Heart right ventricle (tissue), 16 donors: ENCODE data around the gene WNT7B. TPM values are rescaled to one million over a fixed set of nuclear protein-coding genes. Genes with fewer than 3 reads are reported as not detected.
A peak's percentile ranks its signal among the peaks of the same experiment; 100 is the strongest.

Source experiments
- ATAC-seq, 8 donors: fragments of 200-7000 bp; cut with Tn5 transposase; one replicate each; pipeline ENCODE4 v1.9.1; 2020; ENCODE audit warnings: mild to moderate bottlenecking in 8 of 8, moderate library complexity in 8 of 8, moderate number of reproducible peaks in 1 of 8
- DNase-seq, 2 donors: peaks; one replicate each; pipeline ENCODE4 v3.0.0-alpha.2; 2020
- H3K27ac ChIP-seq, 10 donors: fragments of 200-600 bp; sonication (generic) in 2 of 10; one replicate each; pipeline versions ENCODE4 v1.5.0 to v1.8.0; 2020 to 2022; ENCODE audit warnings: mild to moderate bottlenecking in 3 of 10
- H3K27me3 ChIP-seq, 7 donors: fragments of 200-600 bp; one replicate each; pipeline ENCODE4 v1.8.0; 2021 to 2022; ENCODE audit warnings: mild to moderate bottlenecking in 2 of 7
- H3K36me3 ChIP-seq, 9 donors: fragments of 200-600 bp; sonication (generic) in 1 of 9; one replicate each; pipeline versions ENCODE4 v1.5.0 to v1.8.0; 2020 to 2022; ENCODE audit warnings: mild to moderate bottlenecking in 2 of 9
- H3K4me1 ChIP-seq, 9 donors: fragments of 200-600 bp; sonication (generic) in 1 of 9; one replicate each; pipeline versions ENCODE4 v1.5.0 to v1.8.0; 2020 to 2022; ENCODE audit warnings: mild to moderate bottlenecking in 4 of 9
- H3K4me3 ChIP-seq, 10 donors: fragments of 200-600 bp; sonication (generic) in 2 of 10; one replicate each; pipeline versions ENCODE4 v1.5.0 to v1.8.0; 2020 to 2022; ENCODE audit warnings: mild to moderate bottlenecking in 7 of 10, moderate library complexity in 2 of 10
- H3K9me3 ChIP-seq, 11 donors: fragments of 200-600 bp in 10 of 11; sonication (generic) in 2 of 11; one replicate each; pipeline versions ENCODE4 v1.5.0 to v1.8.0; 2013 to 2022; ENCODE audit warnings: mild to moderate bottlenecking in 2 of 11, control low read depth in 1 of 11, moderate library complexity in 1 of 11
- WGBS, 2 donors: extraction: QIAGEN DNeasy Blood & Tissue Kit; methylation state at CpG; one replicate each; pipeline ENCODE4 v1.1.7; 2013; ENCODE audit warnings: inconsistent platforms in 1 of 2; 5-methylcytosine and 5-hydroxymethylcytosine counted together
- intact Hi-C, 10 donors: fragments of 100-400 bp; cut with DNase I; formaldehyde crosslinking; loops; one replicate each; pipeline versions ENCODE4 v1.11.1 to v1.14.2; 2022
- polyA plus RNA-seq, 2 donors: library from polyadenylated mRNA; stranded (reverse); fragments of 200-250 nt; gene quantifications; one replicate each; pipeline ENCODE4 v1.2.3, GENCODE V29; 2013
- total RNA-seq, 10 donors: library from RNA; stranded (reverse); fragmentation: NEBNext Ultra II Directional in 3 of 10; extraction: Animal tissue kit (Norgen Biotek cat#: 25700) in 3 of 10; gene quantifications; one replicate each; pipeline versions ENCODE4 v1.2.1 to v1.2.4, GENCODE V29; 2021 to 2023
- TF ChIP-seq, protein P1 (sequence below), 9 donors: fragments of 200-600 bp; sonication (generic) in 2 of 9; IDR thresholded peaks; one replicate each; pipeline versions ENCODE4 v1.5.0 to v1.8.0; 2021 to 2022; ENCODE audit warnings: antibody characterized with exemption in 9 of 9, mild to moderate bottlenecking in 5 of 9, moderate library complexity in 1 of 9
- donor health status: Arrhythmogenic right ventricular cardiomyopathy.
- donor health status: ischemic (EF 13 %, LVEDD 7.1; RV severe dilation, severe dysfunction).
- donor health status: healthy with polysubstance abuse.
- donor health status: DM: no; HTN: yes; CAD: no.
- donor health status: DM: no; HTN: no; CAD: no.
- donor health status: ischemic (EF 25% LVEDD 6.9; RV normal size, moderate dysfunction).
- donor health status: ischemic (EF 25% LVEDD 5.7; RV mildly dilated, moderate dysfunction).
- donor health status: healthy.
- donor health status: DM: yes; HTN: yes; CAD: no.
- donor health status: Ischemic cardiomyopathy.
- donor health status: ischemic (EF 35%, LVEDD 5.7; RV mildly dilated, moderate dysfunction).
- donor health status: nonischemic (EF 11% LVEDD 7.7; RV severe dilation, severe dysfunction).
- donor health status: DM: yes; HTN: yes; CAD: no.
- donor health status: PGD.
- donor health status: ischemic (EF 29% LVEDD 5.4; RV normal size, mild dysfunction).
- donor health status: nonischemic (EF 23%, LVEDD 6.1; RV moderate dilation, normal function).

WNT7B gene
- total and polyA plus RNA-seq, 12 donors = not detected

DNA sequence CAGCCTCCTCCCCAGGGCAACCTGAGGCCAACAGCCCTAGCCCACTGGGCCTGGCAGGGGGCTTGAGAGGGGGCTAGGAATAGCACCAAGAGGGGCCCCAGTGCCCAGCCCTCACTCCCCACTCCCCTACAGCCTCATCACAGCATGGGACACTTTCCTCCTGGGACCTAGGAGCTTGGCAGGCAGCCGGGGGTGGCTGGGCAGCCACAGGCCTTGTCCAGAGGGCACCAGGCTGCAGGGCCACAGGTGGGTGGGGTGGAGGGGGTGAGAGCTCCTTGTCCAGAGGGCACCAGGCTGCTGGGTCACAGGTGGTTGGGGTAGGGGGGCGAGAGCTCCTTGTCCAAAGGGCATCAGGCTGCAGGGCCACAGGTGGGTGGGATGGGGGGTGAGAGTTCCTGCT lies 61.8 kb downstream of the WNT7B start:
- H3K27ac ChIP-seq = no peak overlapping the region
- 87 to 98% methylated on average over 2 of the region's 2 CpGs for WGBS, 2 donors
- TF ChIP-seq, protein P1, sequence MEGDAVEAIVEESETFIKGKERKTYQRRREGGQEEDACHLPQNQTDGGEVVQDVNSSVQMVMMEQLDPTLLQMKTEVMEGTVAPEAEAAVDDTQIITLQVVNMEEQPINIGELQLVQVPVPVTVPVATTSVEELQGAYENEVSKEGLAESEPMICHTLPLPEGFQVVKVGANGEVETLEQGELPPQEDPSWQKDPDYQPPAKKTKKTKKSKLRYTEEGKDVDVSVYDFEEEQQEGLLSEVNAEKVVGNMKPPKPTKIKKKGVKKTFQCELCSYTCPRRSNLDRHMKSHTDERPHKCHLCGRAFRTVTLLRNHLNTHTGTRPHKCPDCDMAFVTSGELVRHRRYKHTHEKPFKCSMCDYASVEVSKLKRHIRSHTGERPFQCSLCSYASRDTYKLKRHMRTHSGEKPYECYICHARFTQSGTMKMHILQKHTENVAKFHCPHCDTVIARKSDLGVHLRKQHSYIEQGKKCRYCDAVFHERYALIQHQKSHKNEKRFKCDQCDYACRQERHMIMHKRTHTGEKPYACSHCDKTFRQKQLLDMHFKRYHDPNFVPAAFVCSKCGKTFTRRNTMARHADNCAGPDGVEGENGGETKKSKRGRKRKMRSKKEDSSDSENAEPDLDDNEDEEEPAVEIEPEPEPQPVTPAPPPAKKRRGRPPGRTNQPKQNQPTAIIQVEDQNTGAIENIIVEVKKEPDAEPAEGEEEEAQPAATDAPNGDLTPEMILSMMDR (IDR thresholded peaks at IDR 0.05) = no peak
- DNase-seq (no peak), ATAC-seq (no peak)
- H3K4me3 ChIP-seq = no peak overlapping the region
- H3K36me3 ChIP-seq = no peaks in the 10 kb centered on the region
- peaks cover 0 to 17% (median 5%) of the 10 kb centered on the region in 9 donors for H3K4me1 ChIP-seq
- peaks cover 0 to 8% (median 0%) of the 10 kb centered on the region in 11 donors for H3K9me3 ChIP-seq
- intact Hi-C loops = no loop called here
- H3K27me3 ChIP-seq = peaks cover 0 to 10% (median 5%) of the 10 kb centered on the region in 7 donors

DNA sequence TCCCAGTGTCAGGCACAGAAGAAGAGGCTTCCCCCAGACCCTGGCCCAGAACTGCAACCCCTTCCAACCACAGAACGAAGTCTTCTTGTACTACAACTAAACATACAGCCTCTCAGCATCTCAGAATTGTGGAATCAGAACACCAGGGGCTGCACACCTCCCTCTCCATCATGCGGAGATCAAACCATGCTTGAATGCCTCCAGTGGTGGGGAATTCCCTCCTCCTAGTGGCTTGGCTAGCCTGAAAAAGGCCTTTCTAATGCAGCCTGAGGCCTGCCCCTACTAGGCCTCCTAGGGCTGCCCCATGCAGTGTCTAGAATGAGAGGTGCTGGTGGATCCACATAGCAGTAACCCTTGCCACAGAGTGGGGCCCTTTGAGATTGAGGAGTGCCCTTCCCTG lies 62.7 kb downstream of the WNT7B start:
- TF ChIP-seq, protein P1 (IDR thresholded peaks at IDR 0.05) = no peak
- Histone ChIP-seq H3K4me3 (no peak overlapping the region), H3K4me1 (peaks cover 0 to 17% (median 5%) of the 10 kb centered on the region in 9 donors), H3K36me3 (no peaks in the 10 kb centered on the region), H3K27ac (no peak overlapping the region), H3K9me3 (peaks cover 0 to 8% (median 0%) of the 10 kb centered on the region in 11 donors), H3K27me3 (peaks cover 0 to 7% (median 5%) of the 10 kb centered on the region in 7 donors)
- DNase-seq = no peak
- WGBS, 2 donors = 91 to 95% methylated on average over 2 of the region's 2 CpGs
- ATAC-seq = no peak
- intact Hi-C loops = no loop called here

DNA sequence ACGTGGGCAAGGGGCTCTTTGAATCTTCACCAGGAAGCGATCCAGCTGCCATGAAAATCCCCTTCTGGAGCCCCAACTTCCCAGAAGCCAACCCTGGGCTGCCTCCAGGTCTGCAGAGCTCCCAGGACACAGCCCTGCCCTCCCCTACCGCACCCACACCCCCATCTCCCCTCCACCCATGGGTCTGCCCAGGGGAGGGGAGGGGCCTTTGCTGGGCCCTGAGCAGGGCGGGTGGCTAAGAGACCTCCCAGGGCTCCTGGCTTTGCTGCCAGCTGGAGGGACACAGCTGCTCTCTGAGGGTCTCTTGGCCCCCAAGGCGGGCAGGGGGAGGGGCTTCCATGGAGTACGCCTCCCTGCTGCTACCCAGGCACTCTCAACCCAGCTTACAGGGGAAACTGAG lies 64.1 kb downstream of the WNT7B start:
- TF ChIP-seq, protein P1 (IDR thresholded peaks at IDR 0.05) = no peak
- intact Hi-C loops = no loop called here
- 71 to 73% methylated on average over 6 of the region's 6 CpGs for WGBS, 2 donors
- Histone ChIP-seq H3K27me3 (peaks cover 0 to 7% (median 0%) of the 10 kb centered on the region in 7 donors), H3K4me1 (peaks cover 0 to 17% (median 5%) of the 10 kb centered on the region in 9 donors), H3K4me3 (no peak overlapping the region), H3K9me3 (peaks cover 0 to 8% (median 0%) of the 10 kb centered on the region in 11 donors), H3K27ac (no peak overlapping the region), H3K36me3 (no peaks in the 10 kb centered on the region)
- ATAC-seq = no peak
- DNase-seq = no peak

DNA sequence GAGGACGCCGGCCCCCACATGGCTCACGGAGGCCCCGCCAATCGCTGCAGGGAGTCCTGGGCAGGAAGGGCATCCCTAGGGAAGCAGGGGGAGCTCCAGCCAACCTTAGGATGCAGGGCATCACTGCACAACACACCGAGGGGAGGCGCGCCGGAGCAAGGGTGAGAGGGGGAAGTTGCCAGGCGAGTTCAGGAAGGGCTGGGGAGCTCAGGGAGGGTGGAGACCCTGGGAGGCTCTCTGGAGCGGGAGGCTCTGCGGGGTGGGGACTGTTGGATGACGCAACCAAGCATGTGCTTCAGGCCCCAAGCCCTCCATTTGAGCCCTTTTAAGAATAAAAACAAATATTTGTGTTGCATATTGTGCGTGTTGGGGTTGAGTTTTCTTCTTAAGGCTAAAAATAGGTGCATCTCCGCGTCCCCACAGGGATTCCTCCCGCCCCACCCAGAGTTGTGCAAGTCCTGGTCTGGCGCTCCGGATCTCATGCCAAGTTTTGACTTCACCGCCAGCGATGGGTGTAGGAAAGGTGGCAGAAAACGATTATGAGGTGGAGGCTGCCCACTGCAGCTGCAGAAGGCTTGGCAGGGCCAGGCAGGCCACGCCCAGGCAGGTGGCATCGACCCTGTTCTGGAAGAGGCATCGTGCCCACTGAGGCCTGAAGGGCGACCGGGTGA lies 65.2 kb downstream of the WNT7B start:
- peaks cover 0 to 6% (median 0%) of the 10 kb centered on the region in 7 donors for H3K27me3 ChIP-seq
- no peaks in the 10 kb centered on the region for H3K36me3 ChIP-seq
- intact Hi-C loops = no loop called here
- H3K27ac ChIP-seq = no peak overlapping the region
- TF ChIP-seq, protein P1 (IDR thresholded peaks at IDR 0.05) = no peak
- peaks cover 0 to 8% (median 0%) of the 10 kb centered on the region in 11 donors for H3K9me3 ChIP-seq
- no peak overlapping the region for H3K4me3 ChIP-seq
- peak; percentile 54 to 65 for DNase-seq
- ATAC-seq = peak; percentile 50 to 86 (median 80)
- peaks cover 0 to 17% (median 5%) of the 10 kb centered on the region in 9 donors for H3K4me1 ChIP-seq
- WGBS, 2 donors = 49 to 52% methylated on average over 27 of the region's 27 CpGs
